GM12878 (cell line): ENCODE data around the gene HVCN1. TPM values are rescaled to one million over a fixed set of nuclear protein-coding genes. Genes with fewer than 3 reads are reported as not detected.

Experiments used
- BRCA1 ChIP-seq: IDR thresholded peaks from 2 replicates; pipeline ENCODE4 v1.6.1; 2011; ENCODE audit warnings: low read depth, low read length, improper control_type of control experiment
- CHD1 ChIP-seq: IDR thresholded peaks from 2 replicates; pipeline ENCODE4 v1.6.1; 2012; ENCODE audit warnings: low read depth, low read length, improper control_type of control experiment
- EED ChIP-seq: sonication (generic); IDR thresholded peaks from 2 replicates; pipeline ENCODE4 v1.6.1; 2016; ENCODE audit warnings: antibody characterized with exemption, low read depth
- ELK1 ChIP-seq: IDR thresholded peaks from 2 replicates; pipeline ENCODE4 v1.6.1; 2012; ENCODE audit warnings: low read depth, low read length, improper control_type of control experiment
- ETV6 ChIP-seq, 2 experiments: fragments of 450-650 bp in 1 of 2; IDR thresholded peaks in 1 of 2; conservative IDR thresholded peaks in 1 of 2; 2 replicates each; pipeline ENCODE4 v1.6.1; 2014; ENCODE audit warnings: antibody characterized with exemption in 1 of 2, borderline replicate concordance in 1 of 2, low read depth in 1 of 2, mild to moderate bottlenecking in 1 of 2, moderate library complexity in 1 of 2
- EZH2 ChIP-seq: IDR thresholded peaks from 2 replicates; pipeline ENCODE4 v1.6.1; 2012; ENCODE audit warnings: low read depth, mild to moderate bottlenecking, control low read depth, inconsistent platforms, low read length, borderline replicate concordance; ENCODE audit not compliant: control insufficient read depth
- GABPA ChIP-seq: IDR thresholded peaks from 2 replicates; pipeline ENCODE4 v1.6.1; 2014; ENCODE audit warnings: antibody characterized with exemption, low read depth, mild to moderate bottlenecking, inconsistent platforms
- IKZF1 ChIP-seq: fragments of 450-650 bp; conservative IDR thresholded peaks from 2 replicates; pipeline ENCODE4 v1.6.1; 2017; ENCODE audit warnings: antibody characterized with exemption, mild to moderate bottlenecking
- JUNB ChIP-seq: IDR thresholded peaks from 2 replicates; pipeline ENCODE4 v1.6.1; 2016; ENCODE audit warnings: antibody characterized with exemption, mild to moderate bottlenecking
- LARP7 ChIP-seq: fragments of 450-650 bp; IDR thresholded peaks from 2 replicates; pipeline ENCODE4 v1.6.1; 2017; ENCODE audit warnings: mild to moderate bottlenecking
- MEF2B ChIP-seq: fragments of 450-650 bp; IDR thresholded peaks from 2 replicates; pipeline ENCODE4 v1.6.1; 2018; ENCODE audit warnings: mild to moderate bottlenecking, moderate library complexity; ENCODE audit not compliant: partially characterized antibody, poor library complexity, severe bottlenecking
- MTA3 ChIP-seq: IDR thresholded peaks from 2 replicates; pipeline ENCODE4 v1.6.1; 2012; ENCODE audit warnings: low read length, inconsistent platforms, borderline replicate concordance
- MYC ChIP-seq: IDR thresholded peaks from 2 replicates; pipeline ENCODE4 v1.6.1; 2011; ENCODE audit warnings: mild to moderate bottlenecking, low read length, moderate library complexity, inconsistent platforms; ENCODE audit not compliant: insufficient read depth, insufficient replicate concordance, insufficient read length, severe bottlenecking
- PAX5 ChIP-seq: IDR thresholded peaks from 2 replicates; pipeline ENCODE4 v1.6.1; 2011; ENCODE audit warnings: low read depth, low read length, borderline replicate concordance
- RAD51 ChIP-seq: fragments of 450-650 bp; IDR thresholded peaks from 2 replicates; pipeline ENCODE4 v1.6.1; 2016; ENCODE audit warnings: moderate library complexity, mild to moderate bottlenecking, inconsistent platforms
- RB1 ChIP-seq: fragments of 450-650 bp; formaldehyde crosslinking; IDR thresholded peaks from 2 replicates; pipeline ENCODE4 v1.6.1; 2017; ENCODE audit warnings: mild to moderate bottlenecking, borderline replicate concordance
- RCOR1 ChIP-seq: conservative IDR thresholded peaks from 2 replicates; pipeline ENCODE4 v1.6.1; 2012; ENCODE audit warnings: low read depth, low read length, improper control_type of control experiment
- RUNX3 ChIP-seq: IDR thresholded peaks from 2 replicates; pipeline ENCODE4 v1.6.1; 2012; ENCODE audit warnings: low read length, inconsistent platforms
- SIX5 ChIP-seq: IDR thresholded peaks from 2 replicates; pipeline ENCODE4 v1.6.1; 2011; ENCODE audit warnings: mild to moderate bottlenecking, low read depth, low read length, moderate library complexity; ENCODE audit not compliant: severe bottlenecking
- SMAD5 ChIP-seq: IDR thresholded peaks from 2 replicates; pipeline ENCODE4 v1.6.1; 2016; ENCODE audit warnings: antibody characterized with exemption, low read depth
- SPI1 ChIP-seq: IDR thresholded peaks from 2 replicates; pipeline ENCODE4 v1.6.1; 2011; ENCODE audit warnings: low read depth, mild to moderate bottlenecking, low read length, moderate library complexity, borderline replicate concordance; ENCODE audit not compliant: insufficient read depth
- SREBF2 ChIP-seq: IDR thresholded peaks from 2 replicates; pipeline ENCODE4 v1.6.1; 2012; ENCODE audit warnings: mild to moderate bottlenecking, low read length
- SUZ12 ChIP-seq: fragments of 200-600 bp; sonication (generic); IDR thresholded peaks from one replicate; pipeline ENCODE4 v1.6.1; 2018; ENCODE audit warnings: antibody characterized with exemption, mild to moderate bottlenecking; ENCODE audit not compliant: unreplicated experiment
- ZNF217 ChIP-seq: fragments of 450-650 bp; IDR thresholded peaks from 2 replicates; pipeline ENCODE4 v1.6.1; 2017; ENCODE audit warnings: antibody characterized with exemption, mild to moderate bottlenecking
- ZNF384 ChIP-seq: IDR thresholded peaks from 2 replicates; pipeline ENCODE4 v1.6.1; 2012; ENCODE audit warnings: low read depth, mild to moderate bottlenecking, low read length, improper control_type of control experiment, borderline replicate concordance
- polyA plus RNA-seq, 11 experiments: library from polyadenylated mRNA; depleted of rRNA in 4 of 11; unstranded in 6 of 11; stranded (reverse) in 5 of 11; fragments of >200 nt; fragmentation: Nextera tagmentation in 4 of 11; fragmentation: Illumina TruSeq in 1 of 11; extraction: Ambion mirVana in 4 of 11; extraction: Trizol in 1 of 11; gene quantifications; 1 replicate in 1 of 11; 2 replicates in 10 of 11; pipeline versions ENCODE4 v1.2.1 to v1.2.3, GENCODE V29; 2011 to 2016; ENCODE audit warnings: inconsistent platforms in 2 of 11, missing spikeins in 2 of 11, low read depth in 1 of 11
- total RNA-seq, 4 experiments: library from RNA; depleted of rRNA in 3 of 4; stranded (reverse); fragments of >200 nt in 3 of 4; fragmentation: Illumina TruSeq in 1 of 4; extraction: Trizol in 1 of 4; gene quantifications; 2 replicates each; pipeline versions ENCODE4 v1.2.1 to v1.2.3, GENCODE V29; 2013 to 2021
- TF ChIP-seq, protein P1 (sequence below): fragments of 450-650 bp; IDR thresholded peaks from 2 replicates; pipeline ENCODE4 v1.6.1; 2018; ENCODE audit warnings: borderline replicate concordance, mild to moderate bottlenecking; ENCODE audit not compliant: partially characterized antibody

Gene HVCN1
- total and polyA plus RNA-seq, 10 of the 15 experiments (the other 5 are each of a cell fraction or from before 2014, with no cell fraction given) = 27.8 to 181 (median 103) TPM

DNA sequence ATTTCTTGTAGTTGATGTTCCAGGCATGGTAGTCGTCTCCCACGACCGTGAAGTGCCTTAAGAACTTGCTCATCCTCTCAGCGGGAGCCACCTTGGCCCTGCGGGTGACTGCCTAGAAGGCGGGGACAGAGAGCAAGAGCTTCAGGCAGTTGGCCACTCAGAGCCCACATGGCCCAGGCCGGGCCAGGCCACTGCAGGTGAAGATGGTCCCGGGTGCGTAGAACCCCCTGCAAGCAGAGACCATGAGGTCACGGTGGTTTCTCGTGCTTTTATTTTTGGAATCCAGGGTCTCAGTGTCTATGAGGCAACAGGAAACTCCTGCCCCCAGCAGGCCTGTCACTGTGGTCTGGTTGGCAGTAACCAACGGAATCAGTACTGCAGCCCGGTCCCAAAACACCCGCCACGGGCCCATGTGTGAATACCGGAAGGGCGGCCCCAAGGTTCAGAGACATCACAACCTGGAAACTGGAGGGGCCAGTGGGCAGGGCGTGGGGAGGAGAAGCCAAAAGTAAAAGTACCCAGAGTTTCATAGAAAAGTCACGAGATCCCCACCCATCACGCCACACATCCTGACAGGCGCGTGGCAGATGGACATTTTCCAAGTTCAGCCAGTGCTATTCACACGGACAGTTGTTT lies 27.5 kb downstream of the HVCN1 start (continued):
- TF ChIP-seq MEF2B = peak; percentile 95
- no peak for TF ChIP-seq MYC
- peak; percentile 98 for TF ChIP-seq RUNX3
- TF ChIP-seq PAX5 = no peak; the same call in 1 of the 2 replicates
- peak; percentile 96 for TF ChIP-seq EED
- 0 out of 2 replicates have a peak, but pooled peaks have one; percentile 17 for TF ChIP-seq BRCA1
- peak; percentile 94 for TF ChIP-seq IKZF1
- no peak for TF ChIP-seq SUZ12
- TF ChIP-seq GABPA = peak; percentile 77; the same call in 1 of the 2 replicates
- no peak for TF ChIP-seq CHD1
- TF ChIP-seq RAD51 = peak; percentile 71
- TF ChIP-seq JUNB = peak; percentile 44; the same call in 1 of the 2 replicates
- TF ChIP-seq ZNF384 = peak; percentile 26; the same call in 1 of the 2 replicates
- peak in 1 of 2 experiments; percentile 83; a peak in 1 of 4 replicates for TF ChIP-seq ETV6 (conservative IDR thresholded peaks at IDR 0.05 in 1 of 2, IDR thresholded peaks at IDR 0.05 in 1 of 2; ENCODE audit: borderline replicate concordance in 1 of 2, low read depth in 1 of 2)
- TF ChIP-seq ZNF217 = peak; percentile 72; the same call in 1 of the 2 replicates
- TF ChIP-seq SREBF2 = no peak
- TF ChIP-seq SPI1 = no peak
- TF ChIP-seq RB1 = 0 out of 2 replicates have a peak, but pooled peaks have one; percentile 16
- TF ChIP-seq ELK1 = 0 out of 2 replicates have a peak, but pooled peaks have one; percentile 65
- TF ChIP-seq, protein P1, sequence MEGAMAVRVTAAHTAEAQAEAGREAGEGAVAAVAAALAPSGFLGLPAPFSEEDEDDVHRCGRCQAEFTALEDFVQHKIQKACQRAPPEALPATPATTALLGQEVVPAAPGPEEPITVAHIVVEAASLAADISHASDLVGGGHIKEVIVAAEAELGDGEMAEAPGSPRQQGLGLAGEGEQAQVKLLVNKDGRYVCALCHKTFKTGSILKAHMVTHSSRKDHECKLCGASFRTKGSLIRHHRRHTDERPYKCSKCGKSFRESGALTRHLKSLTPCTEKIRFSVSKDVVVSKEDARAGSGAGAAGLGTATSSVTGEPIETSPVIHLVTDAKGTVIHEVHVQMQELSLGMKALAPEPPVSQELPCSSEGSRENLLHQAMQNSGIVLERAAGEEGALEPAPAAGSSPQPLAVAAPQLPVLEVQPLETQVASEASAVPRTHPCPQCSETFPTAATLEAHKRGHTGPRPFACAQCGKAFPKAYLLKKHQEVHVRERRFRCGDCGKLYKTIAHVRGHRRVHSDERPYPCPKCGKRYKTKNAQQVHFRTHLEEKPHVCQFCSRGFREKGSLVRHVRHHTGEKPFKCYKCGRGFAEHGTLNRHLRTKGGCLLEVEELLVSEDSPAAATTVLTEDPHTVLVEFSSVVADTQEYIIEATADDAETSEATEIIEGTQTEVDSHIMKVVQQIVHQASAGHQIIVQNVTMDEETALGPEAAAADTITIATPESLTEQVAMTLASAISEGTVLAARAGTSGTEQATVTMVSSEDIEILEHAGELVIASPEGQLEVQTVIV = peak; percentile 40
- TF ChIP-seq RCOR1 = 0 out of 2 replicates have a peak, but pooled peaks have one; percentile 62
- peak; percentile 42; the same call in 1 of the 2 replicates for TF ChIP-seq LARP7
- no peak for TF ChIP-seq EZH2
- TF ChIP-seq MTA3 = peak; percentile 86
- TF ChIP-seq SMAD5 = peak; percentile 44; the same call in 1 of the 2 replicates
- TF ChIP-seq SIX5 = no peak
